Measurements from ENCODE around the gene LRRC8D.

LRRC8D gene

GRCh38 chr1:89827330-89827729 lies 6.5 kb downstream of the LRRC8D start:
- TF ChIP-seq CTCF (IDR thresholded peaks at IDR 0.05; ENCODE audit: low read depth, low read length) = no peak
- no peak overlapping the region for H3K4me3 ChIP-seq (ENCODE audit: low read depth, low read length)

GRCh38 chr1:89827902-89828301 lies 7.1 kb downstream of the LRRC8D start:
- no peak overlapping the region for H3K4me3 ChIP-seq (ENCODE audit: low read depth, low read length)
- TF ChIP-seq CTCF (IDR thresholded peaks at IDR 0.05; ENCODE audit: low read depth, low read length) = no peak

- no peak for TF ChIP-seq CTCF (IDR thresholded peaks at IDR 0.05; ENCODE audit: low read depth, low read length)
- no peak overlapping the region for H3K4me3 ChIP-seq (ENCODE audit: low read depth, low read length)
Measured at GRCh38 chr1:89829186-89829585, 8.4 kb downstream of the LRRC8D start.

DNA sequence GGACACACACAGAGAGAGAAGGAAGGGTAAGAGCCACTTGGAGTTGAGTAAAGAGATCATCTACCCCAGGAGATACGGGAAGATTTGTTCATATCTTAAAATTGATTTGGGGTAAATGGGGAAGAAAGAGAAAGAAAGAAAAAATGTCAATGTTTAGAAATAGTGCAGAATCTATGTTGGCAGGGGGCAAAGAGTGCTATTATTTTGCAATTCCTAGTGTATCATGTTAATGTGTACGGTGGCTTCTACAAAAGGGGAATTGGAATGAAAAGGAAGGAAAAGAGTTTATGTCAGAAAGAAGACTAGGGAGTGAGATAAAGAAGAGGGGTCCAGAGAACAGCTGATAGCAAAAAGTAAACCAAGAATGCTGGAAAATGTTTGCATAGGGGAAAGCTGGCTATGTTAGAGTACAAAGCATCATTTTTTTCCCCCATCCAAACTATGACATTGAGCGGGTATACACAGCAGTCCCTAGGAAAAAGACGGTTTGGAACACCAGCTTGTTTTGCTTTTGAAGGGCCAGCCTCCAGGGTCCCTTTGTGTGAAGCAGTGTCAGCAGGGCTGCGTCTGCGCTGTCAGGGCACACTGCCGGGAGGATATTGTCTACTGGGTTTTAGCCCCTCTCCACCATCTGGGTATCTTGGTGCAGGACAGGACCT lies 10.8 kb downstream of the LRRC8D start:
- no peak for TF ChIP-seq CTCF (IDR thresholded peaks at IDR 0.05; ENCODE audit: low read depth, low read length)
- H3K4me3 ChIP-seq (ENCODE audit: low read depth, low read length) = no peak overlapping the region

GRCh38 chr1:89832496-89833127 lies 11.8 kb downstream of the LRRC8D start:
- no peak for TF ChIP-seq CTCF (IDR thresholded peaks at IDR 0.05; ENCODE audit: low read depth, low read length)
- no peak overlapping the region for H3K4me3 ChIP-seq (ENCODE audit: low read depth, low read length)

- no peak overlapping the region for H3K4me3 ChIP-seq (ENCODE audit: low read depth, low read length)
- TF ChIP-seq CTCF (IDR thresholded peaks at IDR 0.05; ENCODE audit: low read depth, low read length) = no peak
Measured at GRCh38 chr1:89833183-89834082, 12.6 kb downstream of the LRRC8D start.
